Endodermal cell (in vitro differentiated cells): ENCODE measurements around the gene TMEM138. TPM values are rescaled to one million over a fixed set of nuclear protein-coding genes. Genes with fewer than 3 reads are reported as not detected.

ENCODE experiments used
- DNase-seq: peaks from one replicate; pipeline ENCODE4 v3.0.0-alpha.2; 2017
- H3K27ac ChIP-seq: 2 replicates; pipeline ENCODE4 v1.5.1; 2013; ENCODE audit warnings: mild to moderate bottlenecking, low read depth, low read length, moderate library complexity
- H3K27me3 ChIP-seq: 2 replicates; pipeline ENCODE4 v1.6.1; 2013; ENCODE audit warnings: mild to moderate bottlenecking, low read length, moderate library complexity; ENCODE audit not compliant: insufficient read depth, control insufficient read depth, poor library complexity, severe bottlenecking
- H3K36me3 ChIP-seq: 2 replicates; pipeline ENCODE4 v1.7.0; 2013; ENCODE audit warnings: mild to moderate bottlenecking, low read length, moderate library complexity; ENCODE audit not compliant: control insufficient read depth, insufficient read depth
- H3K4me1 ChIP-seq: one replicate; pipeline ENCODE4 v1.7.0; 2013; ENCODE audit warnings: low read length; ENCODE audit not compliant: control insufficient read depth, insufficient read depth
- H3K4me3 ChIP-seq: 2 replicates; pipeline ENCODE4 v1.5.1; 2013; ENCODE audit warnings: mild to moderate bottlenecking, low read length, moderate library complexity
- H3K9ac ChIP-seq: 2 replicates; pipeline ENCODE4 v1.6.1; 2013; ENCODE audit warnings: mild to moderate bottlenecking, low read length, moderate library complexity; ENCODE audit not compliant: poor library complexity, severe bottlenecking; ENCODE audit errors: extremely low read depth
- H3K9me3 ChIP-seq: 2 replicates; pipeline ENCODE4 v1.6.1; 2013; ENCODE audit warnings: mild to moderate bottlenecking, low read length, moderate library complexity; ENCODE audit not compliant: control insufficient read depth
- H3K27ac Mint-ChIP-seq: 2 replicates; pipeline ENCODE4 v1.8.0; 2020; ENCODE audit warnings: mixed read lengths
- H3K27me3 Mint-ChIP-seq: 2 replicates; pipeline ENCODE4 v1.8.0; 2021; ENCODE audit warnings: mild to moderate bottlenecking, mixed read lengths; ENCODE audit not compliant: insufficient read depth
- H3K36me3 Mint-ChIP-seq: 2 replicates; pipeline ENCODE4 v1.8.0; 2020; ENCODE audit warnings: low read depth, mixed read lengths
- H3K4me1 Mint-ChIP-seq: 2 replicates; pipeline ENCODE4 v1.8.0; 2020; ENCODE audit warnings: mixed read lengths
- H3K4me3 Mint-ChIP-seq: 2 replicates; pipeline ENCODE4 v1.8.0; 2020; ENCODE audit warnings: mild to moderate bottlenecking, moderate library complexity, mixed read lengths
- H3K9me3 Mint-ChIP-seq: 2 replicates; pipeline ENCODE4 v1.8.0; 2020; ENCODE audit warnings: mild to moderate bottlenecking, mixed read lengths
- CTCF ChIP-seq: fragments of 200-600 bp; sonication (generic); conservative IDR thresholded peaks from 2 replicates; pipeline ENCODE4 v1.5.0; 2021; ENCODE audit warnings: antibody characterized with exemption, mild to moderate bottlenecking
- WGBS, 2 experiments: methylation state at CpG; one replicate each; pipeline versions ENCODE4 v1.1.5 to v1.1.7; 2013; ENCODE audit warnings: missing lambda C conversion rate in 2 of 2, mixed read lengths in 1 of 2; ENCODE audit not compliant: insufficient coverage in 1 of 2, insufficient read length in 1 of 2; 5-methylcytosine and 5-hydroxymethylcytosine counted together
- total RNA-seq, 2 donors: library from RNA; stranded (reverse); fragmentation: NEBNext Ultra II Directional in 1 of 2; extraction: Animal tissue kit (Norgen Biotek cat#: 25700) in 1 of 2; gene quantifications; 2 replicates in 1 of 2; 3 replicates in 1 of 2; pipeline ENCODE4 v1.2.1, GENCODE V29; 2021

The TMEM138 gene
- total RNA-seq, 2 donors from 2014 or later: 26.5 to 29.3 TPM

- Histone ChIP-seq H3K27me3 (no peaks in the 10 kb centered on the region), H3K4me1 (no peaks in the 10 kb centered on the region), H3K27ac (no peak overlapping the region), H3K36me3 (no peaks in the 10 kb centered on the region), H3K9me3 (no peaks in the 10 kb centered on the region), H3K9ac (no peak overlapping the region), H3K4me3 (no peak overlapping the region)
- DNase-seq: no peak
- Mint-ChIP-seq H3K36me3 (peaks cover 27% of the 10 kb centered on the region), H3K27ac (no peak overlapping the region), H3K27me3 (no peaks in the 10 kb centered on the region), H3K4me1 (no peaks in the 10 kb centered on the region), H3K4me3 (no peak overlapping the region), H3K9me3 (no peaks in the 10 kb centered on the region)
- 74 to 96% methylated on average over 2 to 8 of the region's 8 CpGs for WGBS, 2 experiments
- no peak for TF ChIP-seq CTCF
Measured at GRCh38 chr11:61350803-61351202, 11.4 kb upstream of the TMEM138 start.

GRCh38 chr11:61352038-61352437 lies 10.1 kb upstream of the TMEM138 start:
- Mint-ChIP-seq H3K4me1 (no peaks in the 10 kb centered on the region), H3K9me3 (no peaks in the 10 kb centered on the region), H3K27me3 (no peaks in the 10 kb centered on the region), H3K4me3 (no peak overlapping the region), H3K27ac (no peak overlapping the region), H3K36me3 (peaks cover 18% of the 10 kb centered on the region)
- Histone ChIP-seq H3K36me3 (no peaks in the 10 kb centered on the region), H3K4me1 (no peaks in the 10 kb centered on the region), H3K9me3 (no peaks in the 10 kb centered on the region), H3K4me3 (no peak overlapping the region), H3K9ac (no peak overlapping the region), H3K27me3 (no peaks in the 10 kb centered on the region), H3K27ac (no peak overlapping the region)
- DNase-seq: no peak
- 78 to 82% methylated on average over 8 of the region's 8 CpGs for WGBS, 2 experiments
- no peak for TF ChIP-seq CTCF

- Histone ChIP-seq H3K36me3 (no peaks in the 10 kb centered on the region), H3K4me3 (no peak overlapping the region), H3K9ac (no peak overlapping the region), H3K27me3 (no peaks in the 10 kb centered on the region), H3K4me1 (no peaks in the 10 kb centered on the region), H3K9me3 (no peaks in the 10 kb centered on the region), H3K27ac (no peak overlapping the region)
- H3K36me3 Mint-ChIP-seq: peaks cover 18% of the 10 kb centered on the region
- H3K4me1 Mint-ChIP-seq: no peaks in the 10 kb centered on the region
- no peaks in the 10 kb centered on the region for H3K27me3 Mint-ChIP-seq
- DNase-seq: no peak
- H3K27ac Mint-ChIP-seq: no peak overlapping the region
- 91 to 94% methylated on average over 14 to 15 of the region's 15 CpGs for WGBS, 2 experiments
- no peak for TF ChIP-seq CTCF
- no peak overlapping the region for H3K4me3 Mint-ChIP-seq
- no peaks in the 10 kb centered on the region for H3K9me3 Mint-ChIP-seq
Measured at GRCh38 chr11:61353131-61354067, 8.8 kb upstream of the TMEM138 start.
